K562 (cell line): ENCODE results near the gene XIRP2. TPM values are rescaled to one million over a fixed set of nuclear protein-coding genes. Genes with fewer than 3 reads are reported as not detected.

Experiments
- ATAC-seq: fragments of 200-7000 bp; cut with Tn5 transposase; 3 replicates; pipeline ENCODE4 v1.9.1; 2020; ENCODE audit warnings: moderate library complexity
- BruUV-seq: library from RNA; stranded (reverse); fragments of 400-500 nt; replicated peaks from 2 replicates; lab custom pipeline; 2021; lab: Mats Ljungman, UMichigan
- CTCF ChIA-PET: fragments of 300-600 bp; formaldehyde crosslinking; extraction: SDS; loops from one replicate; lab custom pipeline; 2021; ENCODE audit warnings: low intra/inter-chr PET ratio; lab: Yijun Ruan, JAX
- POLR2A ChIA-PET: fragments of 300-600, 350-650 bp; sonication (Branson Sonifier 250); formaldehyde crosslinking; extraction: SDS; loops from one replicate; lab custom pipeline; 2021; ENCODE audit warnings: antibody characterized with exemption, inconsistent platforms; lab: Yijun Ruan, JAX
- DNase-seq, 4 experiments: peaks; one replicate each; pipeline versions ENCODE4 v3.0.0 to v3.0.0-alpha.2; 2011 to 2018; ENCODE audit warnings: low spot score in 3 of 4, mixed read lengths in 3 of 4; ENCODE audit errors: extremely low read depth in 1 of 4
- FAIRE-seq: peaks from 2 replicates; lab custom pipeline; 2011; peaks lifted over from hg19 to GRCh38; lab: Jason Lieb, UNC
- H2AFZ ChIP-seq: 2 replicates; pipeline ENCODE4 v1.6.0; 2011; ENCODE audit warnings: low read depth, low read length, control low read depth, inconsistent platforms
- H3K27ac ChIP-seq: fragments of 200-600 bp; 3 replicates; pipeline ENCODE4 v1.8.0; 2011; ENCODE audit warnings: low read depth, mild to moderate bottlenecking, control low read depth, inconsistent platforms, low read length, moderate library complexity, mixed read lengths; ENCODE audit errors: extremely low read depth
- H3K27me3 ChIP-seq, 2 experiments: fragments of 300-600 bp in 1 of 2; 2 replicates in 1 of 2; 3 replicates in 1 of 2; pipeline versions ENCODE4 v1.6.0 to v1.8.0; 2011; ENCODE audit warnings: inconsistent platforms in 2 of 2, low read length in 2 of 2, mild to moderate bottlenecking in 1 of 2, mixed read lengths in 1 of 2, moderate library complexity in 1 of 2; ENCODE audit not compliant: control insufficient read depth in 2 of 2, insufficient read depth in 2 of 2
- H3K36me3 ChIP-seq: fragments of 300-600 bp; 3 replicates; pipeline ENCODE4 v1.8.0; 2011; ENCODE audit warnings: mild to moderate bottlenecking, low read length, inconsistent platforms; ENCODE audit not compliant: control insufficient read depth, insufficient read depth
- H3K4me1 ChIP-seq, 2 experiments: fragments of 200-600 bp in 1 of 2; replicated peaks in 1 of 2; 2 replicates in 1 of 2; 3 replicates in 1 of 2; pipeline versions ENCODE4 v1.5.1 to v1.8.0; 2011; ENCODE audit warnings: inconsistent platforms in 2 of 2, low read length in 2 of 2, mild to moderate bottlenecking in 1 of 2, mixed read lengths in 1 of 2, moderate library complexity in 1 of 2; ENCODE audit not compliant: control insufficient read depth in 2 of 2, insufficient read depth in 2 of 2
- H3K4me2 ChIP-seq: 2 replicates; pipeline ENCODE4 v1.6.1; 2011; ENCODE audit warnings: low read length, control low read depth, inconsistent platforms, mixed read lengths; ENCODE audit not compliant: insufficient read depth
- H3K4me3 ChIP-seq: fragments of 200-600 bp; sonication (generic), shearing (Covaris generic); 2 replicates; pipeline ENCODE4 v1.5.1; 2016; ENCODE audit warnings: control low read depth, inconsistent platforms
- H3K79me2 ChIP-seq: fragments of 200-600 bp; 3 replicates; pipeline ENCODE4 v1.8.0; 2011; ENCODE audit warnings: low read length, inconsistent platforms; ENCODE audit not compliant: control insufficient read depth, insufficient read depth
- H3K9ac ChIP-seq, 2 experiments: 2 replicates each; pipeline versions ENCODE4 v1.6.0 to v1.6.1; 2011; ENCODE audit warnings: low read depth in 2 of 2, low read length in 2 of 2, control low read depth in 1 of 2, inconsistent platforms in 1 of 2, mild to moderate bottlenecking in 1 of 2, mixed read lengths in 1 of 2; ENCODE audit not compliant: insufficient read depth in 1 of 2
- H3K9me1 ChIP-seq: one replicate; pipeline ENCODE4 v1.6.0; 2011; ENCODE audit warnings: inconsistent platforms, mild to moderate bottlenecking, low read length, moderate library complexity; ENCODE audit not compliant: control insufficient read depth, insufficient read depth
- H3K9me3 ChIP-seq: replicated peaks from 2 replicates; pipeline ENCODE4 v1.5.1; 2011; ENCODE audit warnings: low read depth, low read length, inconsistent platforms; ENCODE audit not compliant: control insufficient read depth, insufficient read depth
- H4K20me1 ChIP-seq: replicated peaks from 2 replicates; pipeline ENCODE4 v1.6.1; 2011; ENCODE audit warnings: low read length, inconsistent platforms, mixed read lengths; ENCODE audit not compliant: control insufficient read depth, insufficient read depth
- BHLHE40 ChIP-seq: IDR thresholded peaks from 2 replicates; pipeline ENCODE4 v1.6.1; 2011; ENCODE audit warnings: low read length, improper control_type of control experiment
- CHD7 ChIP-seq: fragments of 200-600 bp; sonication (generic); IDR thresholded peaks from one replicate; pipeline ENCODE4 v1.6.1; 2012; ENCODE audit warnings: mild to moderate bottlenecking, low read depth, low read length, inconsistent platforms
- CTCFL ChIP-seq: IDR thresholded peaks from 2 replicates; pipeline ENCODE4 v1.6.1; 2011; ENCODE audit warnings: borderline replicate concordance, low read depth, mild to moderate bottlenecking, moderate library complexity, low read length; ENCODE audit not compliant: insufficient read depth, poor library complexity, severe bottlenecking
- E4F1 ChIP-seq: fragments of 250-450 bp; sonication (Bioruptor Pico); IDR thresholded peaks from 2 replicates; pipeline ENCODE4 v1.5.0; 2021; ENCODE audit warnings: mild to moderate bottlenecking, borderline replicate concordance
- FOXM1 ChIP-seq, 2 experiments: fragments of 450-650 bp in 1 of 2; sonication (generic) in 1 of 2; formaldehyde crosslinking in 1 of 2; IDR thresholded peaks; 2 replicates each; pipeline versions ENCODE4 v1.6.1 to v1.9.0; 2017 to 2022; ENCODE audit warnings: low read depth in 2 of 2, mild to moderate bottlenecking in 2 of 2, missing genetic modification reagents in 1 of 2, moderate library complexity in 1 of 2
- WGBS: fragments of 100-300 bp; shearing (Covaris generic); methylation state at CpG from one replicate; pipeline ENCODE4 v1.1.6; 2016; ENCODE audit warnings: low coverage, mixed read lengths; ENCODE audit not compliant: insufficient coverage; ENCODE audit errors: missing lambda C conversion rate; 5-methylcytosine and 5-hydroxymethylcytosine counted together
- in situ Hi-C: fragments of 300-500 bp; cut with MboI; formaldehyde crosslinking; loops from 4 replicates; pipeline ENCODE4 v1.15.0; 2018; ENCODE audit warnings: inconsistent platforms, mixed read lengths
- intact Hi-C: fragments of 100-400 bp; cut with micrococcal nuclease; formaldehyde crosslinking; loops from 2 replicates; pipeline ENCODE4 v1.14.2; 2022
- polyA plus RNA-seq, 8 experiments: library from polyadenylated mRNA; depleted of rRNA in 4 of 8; stranded (reverse) in 5 of 8; unstranded in 3 of 8; fragments of >200 nt; fragmentation: Nextera tagmentation in 2 of 8; fragmentation: Illumina TruSeq in 1 of 8; extraction: Ambion mirVana in 2 of 8; extraction: Trizol in 1 of 8; gene quantifications; 2 replicates each; pipeline versions ENCODE4 v1.2.1 to v1.2.3, GENCODE V29; 2011 to 2014; ENCODE audit warnings: inconsistent platforms in 1 of 8, missing spikeins in 1 of 8
- total RNA-seq, 7 experiments: library from RNA; depleted of rRNA in 6 of 7; stranded (reverse); fragments of >200 nt in 6 of 7; fragmentation: Illumina TruSeq in 2 of 7; extraction: Trizol in 2 of 7; gene quantifications; 2 replicates each; pipeline versions ENCODE4 v1.2.1 to v1.2.3, GENCODE V29; 2011 to 2021; ENCODE audit warnings: low replicate concordance in 1 of 7

XIRP2 gene
- total and polyA plus RNA-seq, 9 of the 15 experiments (the other 6 are each of a cell fraction or from before 2014, with no cell fraction given): 0.04 to 0.10 (median 0.04) TPM; not detected in 2

- DNase-seq: no peak
- no peak for ATAC-seq
- Histone ChIP-seq H3K4me2 (no peak overlapping the region), H3K27me3 (no peaks in the 10 kb centered on the region), H4K20me1 (no peaks in the 10 kb centered on the region), H3K9me1 (no peaks in the 10 kb centered on the region), H3K79me2 (no peaks in the 10 kb centered on the region), H3K9ac (no peak overlapping the region), H3K27ac (no peak overlapping the region), H3K4me1 (no peaks in the 10 kb centered on the region), H3K36me3 (no peaks in the 10 kb centered on the region), H2AFZ (no peak overlapping the region), H3K9me3 (no peaks in the 10 kb centered on the region), H3K4me3 (no peak overlapping the region)
- WGBS: 0% methylated on average over 1 of the region's 1 CpG
- CTCF ChIA-PET: no interaction called here
- BruUV-seq: no TSS peak
- in situ Hi-C loops: no loop called here
- FAIRE-seq: no peak
- POLR2A ChIA-PET: no interaction called here
- intact Hi-C loops: no loop called here
- TF ChIP-seq E4F1 (CRISPR knock-in tag) (no peak), BHLHE40 (no peak), CTCFL (no peak), FOXM1 (IDR thresholded peaks at IDR 0.05; ENCODE audit: low read depth) (no peak), FOXM1 (CRISPR knock-in tag; IDR thresholded peaks at IDR 0.05; ENCODE audit: low read depth) (no peak), CHD7 (no peak)
Observed at GRCh38 chr2:166844111-166844510, 44.2 kb upstream of the XIRP2 start.
